Ascending aorta (tissue), 2 donors: Measurements from ENCODE around the gene SNX18. TPM values are rescaled to one million over a fixed set of nuclear protein-coding genes. Genes with fewer than 3 reads are reported as not detected.
"Not testable (repeated sequence)": the region's sequence is repeated elsewhere in the genome, so short reads cannot be mapped to it uniquely, and the experiment has no call there.

Experiments
- DNase-seq, 2 donors: peaks; one replicate each; pipeline ENCODE4 v3.0.0-alpha.2; 2019; ENCODE audit warnings: low spot score in 2 of 2
- H3K27ac ChIP-seq, 2 donors: fragments of 200-600 bp; sonication (generic); one replicate each; pipeline ENCODE4 v1.5.1; 2016 to 2017; ENCODE audit warnings: mild to moderate bottlenecking in 1 of 2
- H3K27me3 ChIP-seq: fragments of 200-600 bp; sonication (generic); one replicate; pipeline ENCODE4 v1.5.1; 2017
- H3K36me3 ChIP-seq, 2 donors: fragments of 200-600 bp; sonication (generic); one replicate each; pipeline ENCODE4 v1.5.1; 2016
- H3K4me1 ChIP-seq, 2 donors: fragments of 200-600 bp; sonication (generic); one replicate each; pipeline ENCODE4 v1.5.1; 2016 to 2017; ENCODE audit warnings: mild to moderate bottlenecking in 1 of 2
- H3K4me3 ChIP-seq, 2 donors: fragments of 200-600 bp; sonication (generic); one replicate each; pipeline ENCODE4 v1.5.1; 2016 to 2017; ENCODE audit warnings: mild to moderate bottlenecking in 1 of 2
- H3K9me3 ChIP-seq, 2 donors: fragments of 200-600 bp; sonication (generic); one replicate each; pipeline ENCODE4 v1.5.1; 2016
- CTCF ChIP-seq, 3 experiments: fragments of 200-600 bp in 2 of 3; fragments of 450-650 bp in 1 of 3; sonication (generic) in 2 of 3; IDR thresholded peaks; one replicate each; pipeline ENCODE4 v1.5.1; 2016 to 2019; ENCODE audit warnings: antibody characterized with exemption in 3 of 3, mild to moderate bottlenecking in 1 of 3, moderate library complexity in 1 of 3
- intact Hi-C: fragments of 100-400 bp; cut with DNase I; formaldehyde crosslinking; loops from one replicate; pipeline ENCODE4 v1.15.1; 2023
- total RNA-seq: library from RNA; depleted of rRNA; stranded (reverse); fragments of >200 nt; gene quantifications from one replicate; pipeline ENCODE4 v1.1.0, GENCODE V29; 2016

SNX18 gene
- total RNA-seq, 1 donor from 2014 or later = 200 TPM

- peak overlapping the region; percentile 3 to 97 for H3K27ac ChIP-seq
- intact Hi-C loops = no loop called here
- H3K4me3 ChIP-seq = peak overlapping the region; percentile 29 to 44
- TF ChIP-seq CTCF (IDR thresholded peaks at IDR 0.05) = no peak
- H3K27me3 ChIP-seq = no peaks in the 10 kb centered on the region
- peaks cover 19 to 53% of the 10 kb centered on the region in 2 donors for H3K4me1 ChIP-seq
- no peaks in the 10 kb centered on the region for H3K9me3 ChIP-seq
- DNase-seq = no peak
- H3K36me3 ChIP-seq = no peaks in the 10 kb centered on the region
Observed at GRCh38 chr5:54535149-54535844, 17.7 kb downstream of the SNX18 start.

DNA sequence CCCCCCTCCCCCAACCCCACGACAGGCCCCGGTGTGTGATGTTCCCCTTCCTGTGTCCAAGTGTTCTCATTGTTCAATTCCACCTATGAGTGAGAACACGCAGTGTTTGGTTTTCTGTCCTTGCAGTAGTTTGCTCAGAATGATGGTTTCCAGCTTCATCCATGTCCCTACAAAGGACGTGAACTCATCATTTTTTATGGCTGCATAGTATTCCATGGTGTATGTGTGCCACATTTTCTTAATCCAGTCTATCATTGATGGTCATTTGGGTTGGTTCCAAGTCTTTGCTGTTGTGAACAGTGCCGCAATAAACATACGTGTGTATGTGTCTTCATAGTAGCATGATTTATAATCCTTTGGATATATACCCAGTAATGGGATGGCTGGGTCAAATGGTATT, 18.8 kb downstream of the SNX18 start:
- DNase-seq, H3K4me3 ChIP-seq, intact Hi-C loops, H3K27me3 ChIP-seq, H3K9me3 ChIP-seq, H3K27ac ChIP-seq, H3K36me3 ChIP-seq: not testable (repeated sequence)
- H3K4me1 ChIP-seq = peaks cover 12 to 50% of the 10 kb centered on the region in 2 donors

DNA sequence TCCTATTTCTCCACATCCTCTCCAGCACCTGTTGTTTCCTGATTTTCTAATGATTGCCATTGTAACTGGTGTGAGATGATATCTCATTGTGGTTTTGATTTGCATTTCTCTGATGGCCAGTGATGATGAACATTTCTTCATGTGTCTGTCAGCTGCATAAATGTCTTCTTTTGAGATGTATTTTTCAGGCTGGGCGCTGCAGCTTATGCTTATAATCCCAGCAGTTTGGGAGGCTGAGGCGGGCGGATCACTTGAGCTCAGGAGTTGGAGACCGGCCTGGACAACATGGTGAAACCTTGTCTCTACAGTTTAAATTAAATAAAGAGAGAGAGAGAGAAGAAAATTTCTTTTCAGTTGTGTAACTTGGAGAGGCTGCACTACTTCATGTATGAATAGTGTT, 19.3 kb downstream of the SNX18 start:
- H3K36me3 ChIP-seq, H3K9me3 ChIP-seq, DNase-seq, intact Hi-C loops, H3K27me3 ChIP-seq, H3K4me3 ChIP-seq: not testable (repeated sequence)
- Histone ChIP-seq H3K4me1 (peaks cover 9 to 51% of the 10 kb centered on the region in 2 donors), H3K27ac (peak overlapping the region in 1 of 2 donors; percentile 59)

DNA sequence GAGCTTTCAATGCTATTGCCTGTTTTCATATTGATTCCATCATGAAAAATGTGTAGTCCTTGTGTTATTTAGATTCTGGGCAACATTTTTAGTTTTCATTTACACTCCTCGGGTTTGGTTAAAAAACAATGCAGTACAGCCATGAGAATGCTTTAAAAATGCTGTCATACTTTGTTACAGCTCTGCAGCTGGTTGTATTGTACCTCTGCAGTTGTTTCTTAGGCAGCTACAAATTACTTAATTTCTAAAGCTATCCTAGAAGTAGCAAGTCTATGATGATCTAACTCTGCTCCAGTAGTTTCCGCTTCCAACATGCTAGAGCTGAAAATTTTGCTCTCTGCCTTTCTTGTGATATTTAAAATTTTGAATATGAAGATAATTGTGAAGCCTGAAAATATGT, 20.2 kb downstream of the SNX18 start:
- H3K4me1 ChIP-seq = peaks cover 8 to 50% of the 10 kb centered on the region in 2 donors
- H3K9me3 ChIP-seq = no peaks in the 10 kb centered on the region
- no peak for DNase-seq
- TF ChIP-seq CTCF (IDR thresholded peaks at IDR 0.05) = no peak
- no peaks in the 10 kb centered on the region for H3K36me3 ChIP-seq
- H3K27me3 ChIP-seq = no peaks in the 10 kb centered on the region
- intact Hi-C loops = no loop called here
- H3K4me3 ChIP-seq = peak overlapping the region; percentile 30 to 31
- H3K27ac ChIP-seq = peak overlapping the region; percentile 39 to 59

DNA sequence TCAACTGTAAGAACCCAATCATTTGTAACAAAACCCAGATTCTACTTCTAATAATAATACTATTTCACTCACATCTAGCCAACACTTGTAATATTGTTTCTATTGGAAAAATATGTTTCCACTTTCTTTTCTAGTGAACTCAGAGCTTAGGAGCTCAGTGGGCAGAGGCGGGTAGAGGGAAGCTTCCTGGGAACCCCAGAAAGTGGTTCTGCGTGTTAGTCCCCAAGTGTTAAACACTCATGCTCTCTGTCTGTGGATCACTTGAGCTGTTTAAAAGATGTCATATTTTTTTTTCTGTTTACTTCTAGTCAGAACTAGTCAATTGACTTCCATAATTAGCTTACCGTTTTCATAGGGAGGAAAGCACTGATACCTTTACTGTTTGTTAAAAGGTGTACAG, 20.6 kb downstream of the SNX18 start:
- H3K9me3 ChIP-seq = no peaks in the 10 kb centered on the region
- no peak for DNase-seq
- H3K27ac ChIP-seq = peak overlapping the region; percentile 39 to 59
- H3K4me1 ChIP-seq = peaks cover 8 to 48% of the 10 kb centered on the region in 2 donors
- intact Hi-C loops = no loop called here
- TF ChIP-seq CTCF (IDR thresholded peaks at IDR 0.05) = no peak
- H3K4me3 ChIP-seq = peak overlapping the region in 1 of 2 donors; percentile 30
- no peaks in the 10 kb centered on the region for H3K36me3 ChIP-seq
- H3K27me3 ChIP-seq = no peaks in the 10 kb centered on the region

- intact Hi-C loops = no loop called here
- Histone ChIP-seq H3K9me3 (no peaks in the 10 kb centered on the region), H3K4me3 (no peak overlapping the region), H3K36me3 (no peaks in the 10 kb centered on the region), H3K27me3 (no peaks in the 10 kb centered on the region), H3K27ac (peak overlapping the region; percentile 13 to 39), H3K4me1 (peaks cover 7 to 44% of the 10 kb centered on the region in 2 donors)
- no peak for TF ChIP-seq CTCF (IDR thresholded peaks at IDR 0.05)
- DNase-seq = no peak
Observed at GRCh38 chr5:54539001-54539400, 21.4 kb downstream of the SNX18 start.
